Endodermal cell (in vitro differentiated cells): ENCODE results near the gene ADAMTS6. TPM values are rescaled to one million over a fixed set of nuclear protein-coding genes. Genes with fewer than 3 reads are reported as not detected.

Experiments
- DNase-seq: peaks from one replicate; pipeline ENCODE4 v3.0.0-alpha.2; 2017
- H3K27ac ChIP-seq: 2 replicates; pipeline ENCODE4 v1.5.1; 2013; ENCODE audit warnings: mild to moderate bottlenecking, low read depth, low read length, moderate library complexity
- H3K27me3 ChIP-seq: 2 replicates; pipeline ENCODE4 v1.6.1; 2013; ENCODE audit warnings: mild to moderate bottlenecking, low read length, moderate library complexity; ENCODE audit not compliant: insufficient read depth, control insufficient read depth, poor library complexity, severe bottlenecking
- H3K36me3 ChIP-seq: 2 replicates; pipeline ENCODE4 v1.7.0; 2013; ENCODE audit warnings: mild to moderate bottlenecking, low read length, moderate library complexity; ENCODE audit not compliant: control insufficient read depth, insufficient read depth
- H3K4me1 ChIP-seq: one replicate; pipeline ENCODE4 v1.7.0; 2013; ENCODE audit warnings: low read length; ENCODE audit not compliant: control insufficient read depth, insufficient read depth
- H3K4me3 ChIP-seq: 2 replicates; pipeline ENCODE4 v1.5.1; 2013; ENCODE audit warnings: mild to moderate bottlenecking, low read length, moderate library complexity
- H3K9ac ChIP-seq: 2 replicates; pipeline ENCODE4 v1.6.1; 2013; ENCODE audit warnings: mild to moderate bottlenecking, low read length, moderate library complexity; ENCODE audit not compliant: poor library complexity, severe bottlenecking; ENCODE audit errors: extremely low read depth
- H3K9me3 ChIP-seq: 2 replicates; pipeline ENCODE4 v1.6.1; 2013; ENCODE audit warnings: mild to moderate bottlenecking, low read length, moderate library complexity; ENCODE audit not compliant: control insufficient read depth
- H3K27ac Mint-ChIP-seq: 2 replicates; pipeline ENCODE4 v1.8.0; 2020; ENCODE audit warnings: mixed read lengths
- H3K27me3 Mint-ChIP-seq: 2 replicates; pipeline ENCODE4 v1.8.0; 2021; ENCODE audit warnings: mild to moderate bottlenecking, mixed read lengths; ENCODE audit not compliant: insufficient read depth
- H3K36me3 Mint-ChIP-seq: 2 replicates; pipeline ENCODE4 v1.8.0; 2020; ENCODE audit warnings: low read depth, mixed read lengths
- H3K4me1 Mint-ChIP-seq: 2 replicates; pipeline ENCODE4 v1.8.0; 2020; ENCODE audit warnings: mixed read lengths
- H3K4me3 Mint-ChIP-seq: 2 replicates; pipeline ENCODE4 v1.8.0; 2020; ENCODE audit warnings: mild to moderate bottlenecking, moderate library complexity, mixed read lengths
- H3K9me3 Mint-ChIP-seq: 2 replicates; pipeline ENCODE4 v1.8.0; 2020; ENCODE audit warnings: mild to moderate bottlenecking, mixed read lengths
- WGBS, 2 experiments: methylation state at CpG; one replicate each; pipeline versions ENCODE4 v1.1.5 to v1.1.7; 2013; ENCODE audit warnings: missing lambda C conversion rate in 2 of 2, mixed read lengths in 1 of 2; ENCODE audit not compliant: insufficient coverage in 1 of 2, insufficient read length in 1 of 2; 5-methylcytosine and 5-hydroxymethylcytosine counted together
- total RNA-seq, 2 donors: library from RNA; stranded (reverse); fragmentation: NEBNext Ultra II Directional in 1 of 2; extraction: Animal tissue kit (Norgen Biotek cat#: 25700) in 1 of 2; gene quantifications; 2 replicates in 1 of 2; 3 replicates in 1 of 2; pipeline ENCODE4 v1.2.1, GENCODE V29; 2021
- TF ChIP-seq, protein P1 (sequence below): fragments of 200-600 bp; sonication (generic); conservative IDR thresholded peaks from 2 replicates; pipeline ENCODE4 v1.5.0; 2021; ENCODE audit warnings: antibody characterized with exemption, mild to moderate bottlenecking

The ADAMTS6 gene
- total RNA-seq, 2 donors from 2014 or later = 2.8 to 4.3 TPM

DNA sequence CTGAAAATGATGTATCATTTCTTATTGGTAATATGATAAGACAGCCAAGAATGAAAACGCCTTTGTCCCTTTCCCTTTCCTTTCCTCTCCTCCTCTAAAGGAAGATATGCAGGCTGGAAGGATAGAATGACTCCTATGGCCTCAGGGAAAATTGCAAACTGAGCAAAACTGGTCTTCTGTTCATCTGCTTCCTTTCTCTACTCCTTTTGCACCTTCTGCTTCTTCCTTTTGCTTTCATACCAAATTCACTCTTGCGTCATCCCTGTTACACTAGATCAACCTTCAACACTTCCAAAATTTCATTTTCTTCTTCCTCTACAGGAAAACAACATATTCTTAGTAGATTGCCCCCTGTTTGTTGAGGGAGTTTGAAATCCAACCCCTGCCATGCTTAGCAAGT lies 234.1 kb downstream of the ADAMTS6 start:
- H3K36me3 Mint-ChIP-seq = no peaks in the 10 kb centered on the region

DNA sequence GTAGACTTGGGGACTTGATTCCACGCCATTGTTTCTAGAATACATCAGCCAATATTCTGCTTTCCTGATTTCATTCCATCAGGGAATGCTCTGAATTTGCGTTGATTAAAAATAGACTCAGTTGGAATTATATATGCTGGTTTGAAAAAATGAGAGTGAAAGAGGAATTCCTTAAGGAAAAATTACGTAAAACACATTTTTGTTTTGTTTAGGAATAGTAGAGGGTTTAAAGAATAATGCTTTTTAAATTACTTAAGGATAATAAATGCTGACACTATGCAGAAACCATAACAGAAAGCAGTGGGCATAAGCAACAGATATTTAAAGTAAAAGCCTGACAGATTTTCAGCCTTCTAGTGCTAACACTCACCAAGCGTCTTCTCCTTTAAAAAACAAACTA lies 235.0 kb downstream of the ADAMTS6 start:
- Mint-ChIP-seq H3K27ac (no peak overlapping the region), H3K4me1 (peaks cover 20% of the 10 kb centered on the region), H3K9me3 (no peaks in the 10 kb centered on the region), H3K36me3 (no peaks in the 10 kb centered on the region), H3K27me3 (no peaks in the 10 kb centered on the region), H3K4me3 (no peak overlapping the region)
- H3K9me3 ChIP-seq = no peaks in the 10 kb centered on the region
- H3K27me3 ChIP-seq = no peaks in the 10 kb centered on the region
- no peaks in the 10 kb centered on the region for H3K4me1 ChIP-seq
- 86 to 92% methylated on average over 2 to 4 of the region's 4 CpGs for WGBS, 2 experiments
- no peak overlapping the region for H3K27ac ChIP-seq
- TF ChIP-seq, protein P1, sequence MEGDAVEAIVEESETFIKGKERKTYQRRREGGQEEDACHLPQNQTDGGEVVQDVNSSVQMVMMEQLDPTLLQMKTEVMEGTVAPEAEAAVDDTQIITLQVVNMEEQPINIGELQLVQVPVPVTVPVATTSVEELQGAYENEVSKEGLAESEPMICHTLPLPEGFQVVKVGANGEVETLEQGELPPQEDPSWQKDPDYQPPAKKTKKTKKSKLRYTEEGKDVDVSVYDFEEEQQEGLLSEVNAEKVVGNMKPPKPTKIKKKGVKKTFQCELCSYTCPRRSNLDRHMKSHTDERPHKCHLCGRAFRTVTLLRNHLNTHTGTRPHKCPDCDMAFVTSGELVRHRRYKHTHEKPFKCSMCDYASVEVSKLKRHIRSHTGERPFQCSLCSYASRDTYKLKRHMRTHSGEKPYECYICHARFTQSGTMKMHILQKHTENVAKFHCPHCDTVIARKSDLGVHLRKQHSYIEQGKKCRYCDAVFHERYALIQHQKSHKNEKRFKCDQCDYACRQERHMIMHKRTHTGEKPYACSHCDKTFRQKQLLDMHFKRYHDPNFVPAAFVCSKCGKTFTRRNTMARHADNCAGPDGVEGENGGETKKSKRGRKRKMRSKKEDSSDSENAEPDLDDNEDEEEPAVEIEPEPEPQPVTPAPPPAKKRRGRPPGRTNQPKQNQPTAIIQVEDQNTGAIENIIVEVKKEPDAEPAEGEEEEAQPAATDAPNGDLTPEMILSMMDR = no peak
- no peak overlapping the region for H3K9ac ChIP-seq
- no peak for DNase-seq
- H3K4me3 ChIP-seq = no peak overlapping the region
- no peaks in the 10 kb centered on the region for H3K36me3 ChIP-seq

More for the DNA sequence above, 234.1 kb downstream of the ADAMTS6 start:
- H3K27me3 ChIP-seq = no peaks in the 10 kb centered on the region
- no peak overlapping the region for H3K4me3 ChIP-seq
- WGBS, 2 experiments = 88 to 89% methylated on average over 2 of the region's 2 CpGs
- no peaks in the 10 kb centered on the region for H3K9me3 ChIP-seq
- no peak overlapping the region for H3K9ac ChIP-seq
- Mint-ChIP-seq H3K9me3 (no peaks in the 10 kb centered on the region), H3K27ac (no peak overlapping the region), H3K4me1 (peaks cover 19% of the 10 kb centered on the region), H3K27me3 (no peaks in the 10 kb centered on the region), H3K4me3 (no peak overlapping the region)
- H3K27ac ChIP-seq = no peak overlapping the region
- no peak for DNase-seq
- TF ChIP-seq, protein P1 = no peak
- H3K36me3 ChIP-seq = no peaks in the 10 kb centered on the region
- no peaks in the 10 kb centered on the region for H3K4me1 ChIP-seq

DNA sequence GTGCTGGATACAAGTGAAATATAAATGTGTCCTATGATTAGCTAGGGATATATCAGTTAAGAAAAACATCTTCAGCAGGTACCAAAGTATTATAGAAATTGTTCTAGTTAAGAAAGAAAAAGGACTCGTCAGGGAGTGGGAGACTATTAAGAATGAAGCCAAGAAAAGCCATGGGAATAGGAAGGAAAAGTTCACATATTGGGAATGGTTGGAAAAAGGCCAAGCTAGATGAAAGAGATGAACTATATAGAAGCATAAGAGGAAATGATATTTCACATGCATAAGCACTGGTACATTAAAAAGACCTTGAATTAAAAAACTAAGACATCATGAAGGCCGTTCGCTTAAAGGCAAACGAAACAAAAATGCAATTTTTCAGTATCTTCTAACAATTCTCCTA lies 237.7 kb downstream of the ADAMTS6 start:
- peaks cover 20% of the 10 kb centered on the region for H3K4me1 Mint-ChIP-seq
- TF ChIP-seq, protein P1 = no peak
- H3K9me3 Mint-ChIP-seq = no peaks in the 10 kb centered on the region
- H3K36me3 ChIP-seq = no peaks in the 10 kb centered on the region
- no peaks in the 10 kb centered on the region for H3K36me3 Mint-ChIP-seq
- H3K9me3 ChIP-seq = no peaks in the 10 kb centered on the region
- H3K27ac ChIP-seq = no peak overlapping the region
- 96 to 100% methylated on average over 3 to 4 of the region's 4 CpGs for WGBS, 2 experiments
- no peak overlapping the region for H3K9ac ChIP-seq
- no peaks in the 10 kb centered on the region for H3K27me3 Mint-ChIP-seq
- no peaks in the 10 kb centered on the region for H3K4me1 ChIP-seq
- H3K27me3 ChIP-seq = no peaks in the 10 kb centered on the region
- no peak overlapping the region for H3K4me3 ChIP-seq
- DNase-seq = no peak
- H3K4me3 Mint-ChIP-seq = no peak overlapping the region
- no peak overlapping the region for H3K27ac Mint-ChIP-seq
